KMS-11 (cell line): ENCODE results near the gene RNF40.
A peak's percentile ranks its signal among the peaks of the same experiment; 100 is the strongest.

Source experiments
- H2AFZ ChIP-seq: fragments of 200-600 bp; sonication (generic); 2 replicates; pipeline ENCODE4 v1.6.1; 2016; ENCODE audit warnings: antibody characterized with exemption, mixed run types, low read depth
- H3K27ac ChIP-seq: fragments of 200-600 bp; sonication (generic); 2 replicates; pipeline ENCODE4 v1.6.1; 2016; ENCODE audit warnings: mild to moderate bottlenecking, mixed run types
- H3K27me3 ChIP-seq: fragments of 200-600 bp; sonication (generic); 2 replicates; pipeline ENCODE4 v1.6.1; 2017; ENCODE audit warnings: mild to moderate bottlenecking, low read depth, mixed run types, moderate library complexity; ENCODE audit not compliant: insufficient read depth
- H3K36me3 ChIP-seq: fragments of 200-600 bp; sonication (generic); 2 replicates; pipeline ENCODE4 v1.6.1; 2017; ENCODE audit warnings: mild to moderate bottlenecking, mixed run types; ENCODE audit not compliant: insufficient read depth
- H3K4me1 ChIP-seq: fragments of 200-600 bp; sonication (generic); 2 replicates; pipeline ENCODE4 v1.6.1; 2016; ENCODE audit warnings: mild to moderate bottlenecking, low read depth, mixed run types; ENCODE audit not compliant: poor library complexity, severe bottlenecking
- H3K4me2 ChIP-seq: fragments of 200-600 bp; sonication (generic); 2 replicates; pipeline ENCODE4 v1.7.0; 2016; ENCODE audit warnings: mild to moderate bottlenecking, mixed run types
- H3K4me3 ChIP-seq: fragments of 200-600 bp; sonication (generic); IDR thresholded peaks from 2 replicates; pipeline ENCODE4 v1.6.1; 2017; ENCODE audit warnings: low read depth, low read length, mixed read lengths; ENCODE audit not compliant: insufficient read depth
- H3K79me2 ChIP-seq: fragments of 200-600 bp; sonication (generic); 2 replicates; pipeline ENCODE4 v1.6.1; 2016; ENCODE audit warnings: low read depth, mixed run types; ENCODE audit not compliant: insufficient read depth
- H3K9ac ChIP-seq: fragments of 200-600 bp; sonication (generic); 2 replicates; pipeline ENCODE4 v1.6.1; 2016; ENCODE audit warnings: mild to moderate bottlenecking, mixed run types
- H4K20me1 ChIP-seq: fragments of 200-600 bp; sonication (generic); 2 replicates; pipeline ENCODE4 v1.6.1; 2016; ENCODE audit warnings: mild to moderate bottlenecking, mixed run types; ENCODE audit not compliant: insufficient read depth
- CTCF ChIP-seq: fragments of 200-600 bp; sonication (generic); conservative IDR thresholded peaks from 2 replicates; pipeline ENCODE4 v1.6.1; 2017; ENCODE audit warnings: low read depth, mild to moderate bottlenecking, antibody characterized with exemption, low read length, moderate library complexity, mixed read lengths

The RNF40 gene

GRCh38 chr16:30747799-30748633 lies 14.1 kb upstream of the RNF40 start, which contains the start of gene PHKG2:
Gene PHKG2 (plus strand): TSS chr16:30748425. CDS start chr16:30748821, 396 bp downstream.
- Histone ChIP-seq H4K20me1 (no peaks in the 10 kb centered on the region), H3K9ac (no peak within 1 kb of the TSS; the same call in 1 of the 2 replicates), H3K4me3 (no peak within 1 kb of the TSS), H3K4me2 (peak within 1 kb of the TSS; percentile 53), H3K79me2 (peaks cover 15% of the 10 kb centered on the region; the same call in 1 of the 2 replicates), H3K4me1 (peaks cover 14% of the 10 kb centered on the region), H3K36me3 (no peaks in the 10 kb centered on the region), H3K27me3 (no peaks in the 10 kb centered on the region), H2AFZ (peak within 1 kb of the TSS; percentile 82), H3K27ac (peak within 1 kb of the TSS; percentile 48)
- no peak for TF ChIP-seq CTCF

- peaks cover 14% of the 10 kb centered on the region for H3K4me1 ChIP-seq
- H3K9ac ChIP-seq, result no peak overlapping the region; the same call in 1 of the 2 replicates
- H3K79me2 ChIP-seq, result peaks cover 15% of the 10 kb centered on the region; the same call in 1 of the 2 replicates
- H3K4me2 ChIP-seq, result peak overlapping the region; percentile 37; the same call in 1 of the 2 replicates
- H3K4me3 ChIP-seq, result no peak overlapping the region
- H3K27me3 ChIP-seq, result no peaks in the 10 kb centered on the region
- no peaks in the 10 kb centered on the region for H4K20me1 ChIP-seq
- H3K27ac ChIP-seq, result no peak overlapping the region
- no peak overlapping the region for H2AFZ ChIP-seq
- TF ChIP-seq CTCF, result no peak
- H3K36me3 ChIP-seq, result no peaks in the 10 kb centered on the region
Measured at GRCh38 chr16:30748634-30749445, 13.3 kb upstream of the RNF40 start.

- H3K27me3 ChIP-seq, result no peaks in the 10 kb centered on the region
- H3K9ac ChIP-seq, result no peak overlapping the region
- no peak overlapping the region for H3K27ac ChIP-seq
- H2AFZ ChIP-seq, result no peak overlapping the region
- H3K79me2 ChIP-seq, result peaks cover 15% of the 10 kb centered on the region; the same call in 1 of the 2 replicates
- H3K36me3 ChIP-seq, result no peaks in the 10 kb centered on the region; the same call in 1 of the 2 replicates
- H3K4me2 ChIP-seq, result no peak overlapping the region
- TF ChIP-seq CTCF, result no peak
- H4K20me1 ChIP-seq, result no peaks in the 10 kb centered on the region
- H3K4me1 ChIP-seq, result peaks cover 14% of the 10 kb centered on the region
- H3K4me3 ChIP-seq, result no peak overlapping the region
Measured at GRCh38 chr16:30750201-30750600, 11.9 kb upstream of the RNF40 start.

GRCh38 chr16:30750876-30751465 lies 11.2 kb upstream of the RNF40 start:
- H3K79me2 ChIP-seq, result peaks cover 15% of the 10 kb centered on the region; the same call in 1 of the 2 replicates
- no peaks in the 10 kb centered on the region; the same call in 1 of the 2 replicates for H3K36me3 ChIP-seq
- H3K27me3 ChIP-seq, result no peaks in the 10 kb centered on the region

More at GRCh38 chr16:30750876-30751465, 11.2 kb upstream of the RNF40 start:
- no peak for TF ChIP-seq CTCF
- Histone ChIP-seq H2AFZ (no peak overlapping the region), H3K27ac (no peak overlapping the region), H3K4me1 (peaks cover 14% of the 10 kb centered on the region), H3K9ac (no peak overlapping the region), H3K4me2 (no peak overlapping the region), H4K20me1 (no peaks in the 10 kb centered on the region), H3K4me3 (no peak overlapping the region)
